ENCODE measurements around the gene HK2.
"Not testable (repeated sequence)": the region's sequence is repeated elsewhere in the genome, so short reads cannot be mapped to it uniquely, and the experiment has no call there.

The HK2 gene

DNA sequence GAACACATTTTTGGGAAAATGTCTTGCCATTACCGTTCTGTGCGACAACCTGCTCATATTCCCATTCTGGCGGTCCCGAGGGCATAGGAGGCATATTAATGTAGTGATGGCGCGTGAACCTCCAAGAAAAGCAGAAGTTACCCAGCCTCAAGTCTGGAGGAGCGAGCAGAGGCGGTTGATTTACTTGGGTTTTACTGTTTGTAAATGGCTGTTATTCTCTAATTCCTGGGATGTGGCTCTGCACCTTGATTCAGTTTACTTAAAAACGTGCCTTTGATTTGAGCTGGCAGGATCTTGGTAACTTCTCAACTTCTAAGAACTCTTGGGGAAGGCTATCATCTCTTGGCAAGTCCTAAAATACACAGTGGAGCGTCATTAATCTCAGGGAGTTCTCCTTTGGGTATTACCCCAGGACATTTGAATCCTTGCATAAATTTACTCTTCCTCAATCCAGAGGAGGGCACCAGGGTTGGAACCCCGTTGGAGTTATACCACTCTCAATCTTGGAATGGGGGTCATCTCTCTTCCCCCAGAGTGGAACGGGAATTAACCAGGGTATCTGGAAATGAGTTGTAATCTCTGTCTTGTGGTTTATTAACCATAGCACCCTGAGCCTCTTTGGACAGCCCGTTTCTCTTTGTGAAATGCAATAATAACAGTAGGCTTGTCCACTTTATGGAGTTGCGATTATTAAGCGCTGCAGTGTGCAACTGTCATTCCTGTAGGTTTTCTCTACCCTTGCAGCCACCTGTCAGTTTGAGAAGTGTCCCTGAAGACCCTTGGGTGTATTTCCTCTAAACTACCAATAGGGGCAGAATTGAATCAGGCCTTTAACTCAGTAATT lies 2.1 kb downstream of the HK2 start:
- peak; percentile 35 for DNase-seq

DNA sequence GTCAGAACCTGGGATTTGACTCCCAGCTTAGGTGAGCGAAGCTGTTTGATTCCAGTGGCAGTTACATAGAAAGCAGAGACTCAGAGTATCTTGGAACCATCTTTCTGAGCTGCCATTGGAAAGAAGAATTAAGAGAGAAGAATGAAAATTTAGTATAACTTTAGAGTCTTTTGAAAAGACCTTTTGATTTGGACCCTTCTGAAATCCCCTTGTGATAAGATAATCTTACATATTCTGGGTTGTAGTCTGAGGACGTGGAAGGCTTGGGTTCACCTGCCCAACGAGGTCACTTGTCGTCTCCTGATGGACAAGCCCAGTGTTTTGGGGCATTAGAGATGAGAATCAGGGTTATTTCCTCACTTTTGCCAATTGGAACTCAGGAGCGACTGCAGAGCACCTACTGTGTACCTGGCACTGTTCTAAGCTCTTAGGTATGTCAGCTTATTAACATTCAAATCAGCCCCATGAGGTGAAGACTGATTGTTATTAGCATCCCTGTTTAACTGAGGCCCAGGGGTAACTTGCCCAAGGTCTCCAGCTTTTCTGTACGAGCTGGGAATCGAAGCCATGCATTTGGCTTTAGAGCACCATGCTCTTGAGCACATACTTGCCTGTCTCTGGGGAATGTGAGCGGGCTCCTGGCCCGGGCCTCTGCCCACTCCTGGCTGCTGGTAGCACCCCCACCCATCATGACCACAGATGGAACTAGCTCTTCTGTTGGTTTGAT lies 2.9 kb downstream of the HK2 start:
- no peak for DNase-seq

DNA sequence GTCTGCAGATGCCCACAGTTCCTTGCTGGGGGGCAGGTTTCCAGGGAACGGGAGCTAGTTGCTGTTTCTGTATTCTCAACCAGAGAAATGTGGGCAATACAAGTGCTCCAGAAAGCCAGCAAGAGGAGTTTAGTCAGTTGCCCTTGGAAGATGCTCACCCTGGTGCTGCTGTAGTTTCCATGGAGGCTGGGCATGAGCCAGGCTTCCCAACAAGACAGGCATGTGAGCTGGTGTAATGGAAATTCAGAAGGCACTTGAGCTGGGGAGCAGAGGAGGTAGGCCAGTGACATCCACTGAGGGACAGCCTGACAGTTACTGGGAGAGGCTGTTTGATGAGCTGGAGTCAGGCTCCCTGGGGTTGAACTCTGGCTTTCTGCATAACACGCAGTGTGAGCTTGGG lies 7.7 kb downstream of the HK2 start:
- no peak for DNase-seq

DNA sequence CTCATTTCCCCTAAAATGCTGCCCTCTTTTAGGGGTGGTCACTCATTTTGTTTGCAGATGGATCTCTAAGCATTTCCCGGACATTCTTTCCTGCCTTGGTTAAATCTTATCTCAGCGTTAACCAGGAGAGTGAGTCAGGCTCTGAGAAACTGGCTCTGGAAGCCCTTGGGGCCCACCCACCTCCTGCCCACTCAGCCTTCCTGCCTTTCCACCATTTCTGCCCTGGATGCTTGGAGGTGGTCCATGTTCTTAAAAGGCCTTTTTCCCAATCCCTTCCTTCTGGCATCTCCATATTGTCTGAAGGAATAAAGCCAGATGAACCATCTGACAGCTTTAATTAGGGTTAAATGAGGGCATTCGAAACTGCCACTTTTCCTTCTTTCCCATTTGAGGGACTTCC lies 9.5 kb downstream of the HK2 start:
- no peak for DNase-seq

DNA sequence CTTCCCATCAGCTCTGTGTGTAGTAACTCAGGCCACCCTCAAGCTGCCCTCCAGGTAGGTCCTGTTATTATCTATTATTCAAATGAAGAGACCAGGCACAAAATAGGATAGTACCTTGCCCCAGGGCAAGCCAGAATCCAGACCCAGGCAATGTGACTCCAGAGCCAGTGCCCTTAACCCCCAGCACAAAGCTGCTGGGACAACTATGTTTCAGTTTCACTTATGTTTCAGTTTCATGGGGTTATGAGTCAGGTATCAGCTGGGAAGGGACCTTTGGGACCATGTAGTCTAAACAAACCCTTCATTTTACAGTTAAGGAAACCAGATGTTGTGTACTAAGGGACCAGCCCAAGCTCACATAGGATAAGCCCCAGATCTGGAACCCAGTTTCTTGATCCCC lies 10.0 kb downstream of the HK2 start:
- no peak for DNase-seq

DNA sequence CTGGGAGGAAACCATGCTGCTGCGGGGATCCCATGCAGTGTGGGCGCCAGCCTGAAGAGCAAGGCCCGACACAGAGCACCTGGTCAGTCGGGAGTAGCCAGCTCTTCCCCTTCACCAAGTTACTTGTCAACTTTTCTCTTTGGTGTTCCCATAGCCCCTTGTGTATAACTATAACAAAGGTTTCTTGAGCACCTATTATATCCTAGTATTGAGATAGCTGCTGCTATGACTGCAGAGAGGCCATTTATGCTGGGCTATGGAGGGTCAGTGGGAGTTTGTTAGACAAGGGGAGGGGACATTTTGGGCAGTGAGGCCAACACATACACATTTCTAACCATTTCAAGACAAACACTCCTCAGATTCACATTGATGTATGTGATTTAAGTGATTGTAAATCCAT lies 10.8 kb downstream of the HK2 start:
- DNase-seq = no peak

DNA sequence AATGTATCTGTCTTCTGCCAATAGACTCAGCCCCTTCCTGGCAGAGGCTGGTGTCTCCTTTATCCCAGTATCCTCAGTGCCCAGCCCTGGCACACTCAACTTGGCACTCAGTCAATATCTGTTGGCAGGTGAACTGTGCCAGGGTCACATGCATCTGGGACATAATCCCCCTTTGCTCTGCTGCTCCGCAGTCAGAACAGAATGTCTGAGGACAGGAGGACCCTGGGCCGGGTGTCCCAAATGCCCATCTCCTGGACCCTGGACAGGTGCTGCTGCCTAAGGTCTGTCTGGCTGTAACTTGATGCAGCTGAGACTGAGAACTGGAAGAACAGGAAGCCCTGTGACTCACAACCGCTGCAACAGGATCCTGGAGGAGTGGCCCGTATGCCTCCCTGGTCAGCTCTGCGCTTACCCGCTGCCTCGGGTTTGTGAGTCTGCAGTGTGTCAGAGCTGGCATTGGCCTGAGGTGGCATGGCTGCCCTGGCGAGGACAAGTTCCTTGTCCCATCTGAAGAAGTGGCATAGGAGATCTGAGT lies 11.4 kb downstream of the HK2 start:
- peak; percentile 52 for DNase-seq

DNA sequence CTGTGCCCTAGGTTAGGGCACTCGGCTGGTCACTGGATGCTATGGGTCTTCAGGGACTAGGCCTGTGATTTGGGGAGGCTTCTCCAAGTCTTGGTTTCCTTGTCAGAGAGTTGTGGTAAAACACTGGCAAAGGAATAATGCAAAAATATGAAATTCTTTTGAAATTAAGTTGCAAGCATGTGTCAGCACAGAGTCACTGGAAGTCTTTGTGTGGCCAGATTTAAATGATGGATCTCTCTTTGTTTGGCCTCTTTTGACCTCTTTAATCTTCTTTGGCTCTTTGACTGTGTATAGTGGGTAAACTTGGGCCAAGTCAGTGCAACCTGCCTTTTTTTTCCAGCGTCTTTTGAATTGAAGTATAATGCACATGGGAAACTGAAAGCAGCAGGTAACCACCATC lies 12.1 kb downstream of the HK2 start:
- DNase-seq = no peak

DNA sequence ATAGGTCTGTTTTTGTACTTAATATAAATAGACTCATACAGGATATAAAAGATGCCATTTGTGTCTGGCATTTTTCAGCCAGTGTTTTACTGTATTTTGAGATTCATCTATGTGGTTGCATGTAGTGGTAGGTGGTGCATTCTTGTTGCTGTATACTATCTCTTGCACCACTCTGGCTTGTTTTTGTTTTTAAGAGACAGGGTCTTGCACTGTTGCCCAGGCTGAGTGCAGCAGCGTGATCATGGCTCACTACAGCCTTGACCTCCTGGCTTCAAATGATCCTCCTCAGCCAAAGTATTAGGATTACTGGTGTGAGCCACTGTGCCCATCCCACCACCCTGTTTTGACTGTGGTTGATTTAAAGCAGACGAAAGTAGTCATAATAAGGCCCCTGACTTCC lies 12.6 kb downstream of the HK2 start:
- DNase-seq = no peak

DNA sequence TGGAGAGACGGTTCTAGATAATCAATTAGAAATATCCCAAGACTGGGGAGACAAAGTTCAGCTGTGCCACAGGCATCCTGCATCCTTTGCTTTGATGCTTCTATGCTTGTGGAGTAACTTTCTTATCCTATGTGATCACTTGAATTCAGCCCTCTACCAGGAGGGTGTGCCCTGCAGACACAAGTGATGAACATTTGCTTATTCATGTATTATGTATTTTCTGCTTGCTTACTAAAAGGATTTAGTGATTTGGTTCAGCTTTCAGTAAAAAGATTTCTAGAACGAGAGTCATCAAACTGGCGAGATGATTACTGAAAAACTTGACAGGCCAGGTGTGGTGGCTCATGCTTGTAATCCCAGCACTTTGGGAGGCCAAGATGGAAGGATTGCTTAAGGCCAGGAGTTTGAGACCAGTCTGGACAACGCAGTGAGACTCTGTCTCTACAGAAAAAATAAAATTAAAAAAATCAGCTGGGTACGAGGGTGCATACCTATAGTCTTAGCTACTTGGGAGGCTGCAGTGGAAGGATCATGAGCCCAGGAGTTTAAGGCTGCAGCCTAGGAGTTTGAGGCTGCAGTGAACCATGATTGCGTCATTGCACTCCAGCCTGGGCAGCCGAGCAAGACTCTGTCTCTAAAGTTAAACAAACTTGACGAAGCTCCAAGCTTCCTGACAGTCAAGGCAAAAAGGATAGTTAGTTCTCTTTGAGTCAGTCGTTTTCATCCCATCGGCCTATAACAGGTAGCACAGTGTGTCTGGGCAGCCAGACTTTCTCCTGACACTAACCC lies 13.3 kb downstream of the HK2 start:
- no peak for DNase-seq

DNA sequence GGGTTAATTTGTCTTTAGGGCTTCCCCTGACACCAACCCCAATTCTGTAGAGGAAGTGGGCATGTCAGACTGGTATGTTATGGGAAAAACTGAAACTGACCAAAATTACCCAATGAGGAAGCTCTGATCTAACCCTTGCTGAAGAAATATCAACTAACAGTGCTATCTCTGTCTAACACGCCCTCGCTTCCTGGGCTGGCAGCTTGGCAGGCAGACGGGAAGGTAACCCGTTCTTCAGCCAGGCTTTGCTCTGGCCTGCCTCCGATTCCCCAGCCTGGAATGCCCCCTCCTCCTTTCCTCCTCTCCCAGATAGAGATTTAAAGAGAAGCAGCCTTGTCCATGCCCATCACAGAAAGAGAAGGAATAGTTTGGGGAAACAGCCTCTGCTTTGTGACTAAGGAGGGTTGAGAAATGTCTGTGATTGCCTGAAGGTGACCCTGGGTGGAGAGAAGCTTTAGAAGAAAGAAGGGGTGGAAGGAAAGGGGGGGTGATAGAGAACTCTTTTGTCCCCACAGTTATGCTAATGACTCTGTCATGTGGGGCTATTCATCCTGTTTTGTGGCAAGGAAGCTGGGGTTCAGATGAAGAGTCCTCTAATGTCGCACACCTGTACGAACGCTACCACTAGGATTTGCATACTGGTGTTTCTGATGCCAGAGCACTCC lies 15.4 kb downstream of the HK2 start:
- peak; percentile 16 for DNase-seq

DNA sequence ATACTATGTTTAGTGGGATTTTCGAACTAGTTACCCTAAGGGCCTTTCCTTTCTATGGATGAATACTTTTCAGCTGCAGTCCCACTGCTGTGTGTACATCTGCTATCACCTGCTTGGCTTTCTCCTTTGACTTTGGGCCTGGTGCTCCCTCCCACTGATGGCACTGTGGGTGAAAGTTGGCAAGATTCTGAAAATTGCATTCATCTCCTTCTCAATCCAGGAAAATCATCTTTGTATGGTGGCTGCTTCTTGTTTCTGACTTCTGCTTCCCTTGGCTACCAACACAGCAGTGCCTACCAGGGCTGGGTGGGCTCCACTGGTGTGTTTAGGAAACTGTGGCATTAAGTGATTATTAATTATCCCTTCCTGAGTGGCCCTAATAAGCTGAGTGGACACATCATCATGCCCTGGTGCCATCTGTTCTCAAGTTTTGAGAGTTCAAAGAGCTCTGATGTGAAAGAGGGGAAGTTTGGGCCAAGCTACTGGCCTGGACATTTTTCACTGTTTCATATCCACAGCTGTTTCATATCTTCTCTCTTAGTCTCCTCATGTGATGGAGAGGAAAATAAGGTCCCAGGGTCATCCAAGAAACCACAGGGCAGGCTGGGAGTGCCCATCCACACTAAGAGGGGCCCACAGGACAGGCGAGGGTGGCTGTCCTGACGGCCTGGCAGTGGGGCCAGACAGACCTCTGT lies 16.7 kb downstream of the HK2 start:
- no peak for DNase-seq

DNA sequence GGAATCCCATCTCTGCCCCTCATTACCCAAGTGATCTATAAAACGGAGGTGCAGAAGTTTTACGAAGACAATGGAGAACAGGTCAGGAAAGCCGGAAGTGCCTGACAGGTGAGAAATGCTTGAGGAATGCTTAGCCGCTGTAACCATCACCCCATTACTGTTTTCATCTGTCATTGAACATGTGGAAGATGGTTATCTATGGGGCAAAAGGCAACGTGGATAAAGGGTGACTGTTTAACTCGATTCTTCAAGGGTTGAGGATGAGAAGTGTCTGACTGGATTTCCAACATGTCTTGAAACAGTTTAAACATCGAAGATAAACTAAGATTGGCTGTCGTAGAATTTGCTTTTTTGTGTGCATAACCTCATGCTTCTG lies 17.3 kb downstream of the HK2 start:
- DNase-seq = no peak

DNA sequence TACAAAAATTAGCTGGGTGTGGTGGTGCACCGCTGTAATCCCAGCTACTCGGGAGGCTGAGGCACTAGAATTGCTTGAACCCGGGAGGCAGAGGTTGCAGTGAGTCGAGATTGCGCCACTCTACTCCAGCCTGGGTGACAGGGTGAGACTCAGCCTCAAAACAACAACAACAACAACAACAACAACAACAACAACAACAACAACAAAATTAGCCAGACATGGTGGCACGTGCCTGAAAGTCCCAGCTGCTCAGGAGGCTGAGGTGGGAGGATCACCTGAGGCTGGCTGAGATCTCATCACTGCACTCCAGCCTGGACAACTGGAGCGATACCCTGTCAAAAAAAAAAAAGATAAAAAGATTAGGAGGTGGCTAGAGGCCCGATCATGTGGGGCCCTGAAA lies 19.4 kb downstream of the HK2 start:
- DNase-seq = not testable (repeated sequence)

DNA sequence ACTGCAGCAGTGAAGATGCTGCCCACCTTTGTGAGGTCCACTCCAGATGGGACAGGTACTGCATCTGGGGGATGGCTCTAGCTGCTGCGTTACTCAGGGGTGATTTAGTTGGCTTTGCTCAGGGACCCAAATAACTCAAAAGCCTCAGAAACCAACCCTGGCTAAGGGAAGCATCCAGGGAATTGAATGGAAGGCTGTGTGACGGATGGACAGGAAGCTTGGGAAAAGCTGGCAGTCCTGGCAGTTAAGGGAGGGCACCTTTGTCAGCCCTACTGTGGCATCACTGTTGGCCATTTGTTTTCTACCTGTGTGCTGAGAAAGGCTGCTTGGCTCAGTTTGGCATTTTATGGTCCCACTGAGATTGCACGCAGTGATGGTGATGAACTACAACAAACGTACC lies 20.5 kb downstream of the HK2 start:
- no peak for DNase-seq

DNA sequence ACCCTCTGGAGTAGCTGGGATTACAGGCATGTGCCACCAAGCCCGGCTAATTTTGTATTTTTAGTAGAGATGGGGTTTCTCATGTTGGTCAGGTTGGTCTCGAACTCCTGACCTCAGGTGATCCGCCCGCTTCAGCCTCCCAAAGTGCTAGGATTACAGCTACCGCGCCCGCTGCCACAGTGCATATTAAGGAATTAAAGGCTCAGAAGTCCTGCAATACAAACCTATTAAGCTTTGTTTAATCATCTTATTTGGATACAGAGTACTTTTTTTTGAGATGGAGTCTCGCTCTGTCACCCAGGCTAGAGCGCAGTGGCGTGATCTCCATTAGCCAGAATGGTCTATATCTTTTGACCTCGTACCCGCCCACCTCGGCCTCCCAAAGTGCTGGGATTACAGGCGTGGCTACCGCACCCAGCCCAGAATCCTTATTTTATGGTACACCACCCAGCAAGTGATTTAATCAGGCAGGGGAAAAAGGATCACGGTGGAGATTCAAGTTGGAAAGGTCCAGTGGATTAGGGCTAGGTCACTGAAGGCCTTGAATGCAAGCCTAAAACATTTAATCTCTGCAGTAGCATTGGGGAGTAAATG lies 21.3 kb downstream of the HK2 start:
- DNase-seq = not testable (repeated sequence)

DNA sequence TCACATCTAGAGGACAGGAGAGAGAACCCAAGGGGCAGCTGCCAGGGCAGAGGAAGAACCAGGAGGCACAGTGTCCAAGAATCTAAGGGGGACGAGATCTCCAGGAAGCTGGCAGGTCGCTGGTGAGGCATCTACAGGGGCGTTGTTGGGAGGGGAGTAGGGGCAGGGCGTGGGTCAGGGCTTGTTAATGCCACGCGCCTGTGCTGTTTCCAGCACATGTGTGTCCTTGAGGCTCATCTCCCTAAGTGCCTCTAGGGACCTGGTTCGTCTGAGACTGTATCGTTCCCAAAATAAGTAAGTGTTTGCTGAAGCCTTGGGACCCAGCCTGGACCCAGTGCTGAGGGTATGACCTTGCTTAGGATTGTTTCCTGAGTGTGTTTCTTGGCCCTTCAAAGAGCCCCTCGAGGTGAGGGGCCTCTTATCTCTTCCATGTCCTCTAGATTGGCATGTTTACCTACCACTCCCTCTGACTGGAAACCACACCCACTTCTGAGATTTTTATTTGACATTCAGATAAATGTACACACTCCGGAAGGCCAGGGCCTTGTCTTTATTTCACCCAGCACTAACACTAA lies 22.2 kb downstream of the HK2 start:
- no peak for DNase-seq

DNA sequence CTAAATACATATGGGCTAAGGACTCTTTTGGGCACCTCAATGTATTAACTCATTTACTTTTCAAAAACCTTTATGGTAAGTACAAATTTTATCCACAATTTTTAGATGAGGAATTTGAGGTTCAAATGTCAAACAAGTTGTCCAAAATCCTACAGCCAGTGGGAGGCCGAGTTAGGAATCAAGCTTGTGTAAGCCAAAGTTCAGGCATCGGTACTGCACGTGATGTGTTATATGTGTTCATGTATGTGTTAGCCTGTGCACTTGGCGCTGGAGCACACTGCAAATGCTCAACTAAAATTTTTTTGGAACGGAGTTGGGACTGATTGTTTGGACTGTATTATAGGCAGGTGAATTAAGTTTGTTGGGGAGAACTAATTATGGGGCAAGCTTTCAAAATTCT lies 22.7 kb downstream of the HK2 start:
- DNase-seq = no peak

DNA sequence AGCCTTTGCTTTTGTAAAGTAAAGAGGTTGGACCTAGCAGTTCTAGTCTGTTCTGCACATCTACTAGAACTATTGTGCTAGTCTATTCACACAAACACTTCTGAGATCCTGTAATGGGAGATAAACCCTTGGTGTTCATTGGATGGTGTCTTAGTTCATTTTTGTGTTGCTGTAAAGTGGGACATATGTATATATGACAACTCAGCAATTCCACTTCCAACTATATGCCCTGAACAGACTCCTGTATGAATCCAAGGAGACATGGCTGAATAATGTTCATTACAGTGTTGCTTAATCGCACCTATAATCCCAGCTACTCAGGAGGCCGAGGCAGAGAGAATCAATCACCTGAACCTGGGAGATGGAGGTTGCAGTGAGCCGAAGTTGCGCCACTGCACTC lies 23.3 kb downstream of the HK2 start:
- no peak for DNase-seq

DNA sequence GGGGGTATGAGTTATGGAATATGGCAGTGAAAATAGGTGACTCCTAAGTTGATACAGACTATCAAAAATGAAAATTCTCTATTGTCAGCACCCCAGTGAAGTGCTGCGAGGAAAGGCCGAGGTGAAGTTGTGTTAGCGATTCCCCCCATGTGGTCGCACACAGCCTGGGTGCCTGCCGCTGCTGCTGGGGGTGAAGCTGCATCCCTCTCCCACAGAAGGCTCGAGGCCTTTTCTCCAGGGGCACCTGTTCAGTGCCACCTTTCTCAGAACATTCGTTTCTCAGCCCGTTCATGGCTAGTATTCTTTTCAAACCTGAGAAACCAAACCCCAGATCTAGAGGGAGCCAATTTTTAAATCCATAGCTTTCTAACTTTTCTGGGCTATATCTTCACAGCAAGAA lies 23.8 kb downstream of the HK2 start:
- no peak for DNase-seq

DNA sequence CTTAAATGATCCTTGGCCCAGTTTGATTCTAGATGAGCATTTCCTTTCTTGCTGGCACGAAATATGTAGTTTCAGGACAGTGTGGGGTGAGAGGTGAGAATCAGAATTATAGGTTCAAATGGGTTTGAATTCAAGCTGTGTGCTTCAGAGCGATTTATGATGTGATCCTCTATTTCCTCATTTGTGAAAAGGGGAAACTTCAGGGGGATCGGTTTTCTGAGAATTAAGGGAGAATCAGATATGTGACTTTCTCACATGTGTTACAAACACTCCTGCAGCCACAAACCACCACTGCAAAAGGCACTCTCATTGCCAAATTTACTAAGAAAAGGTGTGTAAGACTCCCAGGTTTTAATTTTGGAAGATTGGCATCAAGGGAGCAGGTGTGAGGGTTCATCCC lies 24.4 kb downstream of the HK2 start:
- no peak for DNase-seq

DNA sequence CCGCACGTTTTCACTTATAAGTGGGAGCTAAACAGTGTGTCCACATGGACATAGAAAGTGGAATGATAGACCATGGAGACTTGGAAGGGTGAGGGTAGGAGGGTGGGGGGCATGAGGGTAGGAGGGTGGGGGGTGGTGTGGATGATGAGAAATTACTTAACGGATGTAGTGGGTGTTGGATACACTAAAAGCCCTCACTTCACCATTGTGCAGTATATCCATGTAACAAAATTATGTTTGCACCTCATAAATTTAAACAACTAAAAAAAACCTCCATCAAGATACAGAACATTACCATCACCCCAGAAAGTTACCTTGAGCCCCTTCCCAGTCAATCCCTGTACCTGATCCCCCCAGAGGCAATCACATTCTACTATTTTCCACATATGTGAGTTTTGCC lies 26.2 kb downstream of the HK2 start:
- DNase-seq = no peak

Measured in midbrain (tissue), 1 donor.